Gastrocnemius medialis (tissue), 4 donors: Measurements from ENCODE around the gene MMP15. TPM values are rescaled to one million over a fixed set of nuclear protein-coding genes. Genes with fewer than 3 reads are reported as not detected.
A peak's percentile ranks its signal among the peaks of the same experiment; 100 is the strongest.

Experiments
- ATAC-seq, 2 donors: fragments of 150-250 bp; one replicate each; pipeline ENCODE4 v1.9.1; 2016
- DNase-seq, 2 donors: peaks; one replicate each; pipeline ENCODE4 v3.0.0-alpha.2; 2019
- H3K27ac ChIP-seq, 4 donors: fragments of 200-600 bp; sonication (generic); 1 replicate in 1 of 4; 2 replicates in 3 of 4; pipeline ENCODE4 v1.5.1; 2016 to 2018; ENCODE audit warnings: mild to moderate bottlenecking in 2 of 4, moderate library complexity in 1 of 4
- H3K27me3 ChIP-seq, 3 donors: fragments of 200-600 bp; sonication (generic) in 2 of 3; 1 replicate in 1 of 3; 2 replicates in 2 of 3; pipeline versions ENCODE4 v1.5.1 to v1.6.0; 2016 to 2019; ENCODE audit warnings: mild to moderate bottlenecking in 1 of 3, moderate library complexity in 1 of 3
- H3K36me3 ChIP-seq, 2 donors: fragments of 200-600 bp; sonication (generic) in 1 of 2; one replicate each; pipeline ENCODE4 v1.5.1; 2017 to 2018
- H3K4me1 ChIP-seq, 2 donors: fragments of 200-600 bp; sonication (generic) in 1 of 2; one replicate each; pipeline ENCODE4 v1.5.1; 2016 to 2017; ENCODE audit warnings: mild to moderate bottlenecking in 2 of 2
- H3K4me3 ChIP-seq, 4 donors: fragments of 200-600 bp; sonication (generic) in 3 of 4; 1 replicate in 1 of 4; 2 replicates in 3 of 4; pipeline ENCODE4 v1.5.1; 2016 to 2019; ENCODE audit warnings: mild to moderate bottlenecking in 2 of 4
- H3K9me3 ChIP-seq, 3 donors: fragments of 200-600 bp; sonication (generic) in 2 of 3; 1 replicate in 1 of 3; 2 replicates in 2 of 3; pipeline ENCODE4 v1.5.1; 2016 to 2019
- CTCF ChIP-seq, 5 experiments: fragments of 450-650 bp in 3 of 5; fragments of 200-600 bp in 2 of 5; sonication (generic) in 2 of 5; IDR thresholded peaks in 4 of 5; conservative IDR thresholded peaks in 1 of 5; 1 replicate in 4 of 5; 2 replicates in 1 of 5; pipeline ENCODE4 v1.5.1; 2016 to 2019; ENCODE audit warnings: antibody characterized with exemption in 5 of 5, mild to moderate bottlenecking in 3 of 5, moderate library complexity in 3 of 5
- POLR2A ChIP-seq, 2 donors: fragments of 450-650 bp; IDR thresholded peaks; one replicate each; pipeline ENCODE4 v1.6.1; 2017; ENCODE audit warnings: antibody characterized with exemption in 2 of 2, mild to moderate bottlenecking in 2 of 2, moderate library complexity in 2 of 2
- in situ Hi-C, 4 donors: fragments of 200-750 bp; cut with MboI; loops; one replicate each; pipeline versions ENCODE4 v1.15.0 to v1.8.0; 2017; ENCODE audit warnings: low sequenced_read_pairs in 4 of 4
- intact Hi-C: fragments of 100-400 bp; cut with DNase I; formaldehyde crosslinking; loops from one replicate; pipeline ENCODE4 v1.15.1; 2023; ENCODE audit warnings: low total_unique reads
- total RNA-seq, 4 donors: library from RNA; depleted of rRNA; stranded (reverse); fragments of >200 nt; gene quantifications; one replicate each; pipeline versions ENCODE4 v1.1.0 to v1.2.3, GENCODE V29; 2016

Gene MMP15
- total RNA-seq, 4 donors from 2014 or later: 2.9 to 8.1 (median 4.9) TPM

- intact Hi-C loops: loop anchor here (5.0 kb wide), 2 partner anchors 218 to 237 kb away; a partner anchor contains a TSS
- in situ Hi-C loops: loop anchor here in 2 of 4 donors (10.0 kb wide), 1 partner anchor 95 kb away; the partner anchor contains the start of gene CFAP20 (in 2 of the 2)
- TF ChIP-seq POLR2A (IDR thresholded peaks at IDR 0.05): no peak
- TF ChIP-seq CTCF (IDR thresholded peaks at IDR 0.05 in 4 of 5, conservative IDR thresholded peaks at IDR 0.05 in 1 of 5): no peak
- no peak overlapping the region for H3K4me3 ChIP-seq
- DNase-seq: no peak
- no peaks in the 10 kb centered on the region for H3K36me3 ChIP-seq
- H3K9me3 ChIP-seq: no peaks in the 10 kb centered on the region
- no peaks in the 10 kb centered on the region for H3K27me3 ChIP-seq
- H3K4me1 ChIP-seq: peaks cover 48 to 51% of the 10 kb centered on the region in 2 donors
- H3K27ac ChIP-seq: no peak overlapping the region
- ATAC-seq: no peak
These were observed 3.9 kb downstream of the MMP15 start for GRCh38 chr16:58029410-58029809.

DNA sequence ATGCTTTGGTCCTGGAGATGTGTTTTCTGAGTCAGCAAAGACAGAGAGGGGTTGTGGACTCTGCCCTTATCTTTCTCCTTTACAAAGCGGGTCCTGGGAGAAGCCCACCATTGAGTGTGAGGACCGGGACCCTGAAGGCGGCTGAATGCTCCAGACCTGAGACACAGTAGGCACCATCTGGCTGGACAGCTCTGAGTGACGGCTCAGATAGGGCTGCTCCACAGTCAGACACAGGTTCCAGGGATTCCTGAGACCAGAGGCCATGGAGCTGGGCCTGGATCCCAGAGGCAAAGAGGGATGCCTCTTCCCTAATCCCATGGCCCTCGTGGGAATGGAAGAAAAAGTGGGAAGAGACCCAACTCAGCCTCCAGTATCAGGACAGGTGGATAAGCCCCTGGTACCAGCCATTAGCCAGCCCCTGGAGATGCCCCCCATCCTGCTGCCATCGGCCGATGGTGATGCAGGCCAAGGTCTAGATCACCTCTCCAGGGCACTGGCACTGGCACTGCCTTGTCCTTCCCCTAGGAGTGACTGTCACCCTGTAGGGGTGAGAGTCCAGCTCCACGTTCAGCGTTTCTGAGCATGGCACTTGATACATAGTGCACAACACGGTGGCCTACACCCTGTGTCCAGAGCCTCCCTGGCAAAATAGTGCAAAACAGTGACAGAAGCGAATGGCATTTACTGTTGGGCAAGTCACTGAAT, 4.7 kb downstream of the MMP15 start:
- no peaks in the 10 kb centered on the region for H3K27me3 ChIP-seq
- intact Hi-C loops (no loop called here), in situ Hi-C loops (no loop called here)
- H3K27ac ChIP-seq: no peak overlapping the region
- no peak for DNase-seq
- no peaks in the 10 kb centered on the region for H3K9me3 ChIP-seq
- H3K4me3 ChIP-seq: no peak overlapping the region
- peaks cover 45 to 49% of the 10 kb centered on the region in 2 donors for H3K4me1 ChIP-seq
- ATAC-seq: no peak
- H3K36me3 ChIP-seq: no peaks in the 10 kb centered on the region
- TF ChIP-seq CTCF (IDR thresholded peaks at IDR 0.05 in 4 of 5, conservative IDR thresholded peaks at IDR 0.05 in 1 of 5) (no peak), POLR2A (IDR thresholded peaks at IDR 0.05) (no peak)

DNA sequence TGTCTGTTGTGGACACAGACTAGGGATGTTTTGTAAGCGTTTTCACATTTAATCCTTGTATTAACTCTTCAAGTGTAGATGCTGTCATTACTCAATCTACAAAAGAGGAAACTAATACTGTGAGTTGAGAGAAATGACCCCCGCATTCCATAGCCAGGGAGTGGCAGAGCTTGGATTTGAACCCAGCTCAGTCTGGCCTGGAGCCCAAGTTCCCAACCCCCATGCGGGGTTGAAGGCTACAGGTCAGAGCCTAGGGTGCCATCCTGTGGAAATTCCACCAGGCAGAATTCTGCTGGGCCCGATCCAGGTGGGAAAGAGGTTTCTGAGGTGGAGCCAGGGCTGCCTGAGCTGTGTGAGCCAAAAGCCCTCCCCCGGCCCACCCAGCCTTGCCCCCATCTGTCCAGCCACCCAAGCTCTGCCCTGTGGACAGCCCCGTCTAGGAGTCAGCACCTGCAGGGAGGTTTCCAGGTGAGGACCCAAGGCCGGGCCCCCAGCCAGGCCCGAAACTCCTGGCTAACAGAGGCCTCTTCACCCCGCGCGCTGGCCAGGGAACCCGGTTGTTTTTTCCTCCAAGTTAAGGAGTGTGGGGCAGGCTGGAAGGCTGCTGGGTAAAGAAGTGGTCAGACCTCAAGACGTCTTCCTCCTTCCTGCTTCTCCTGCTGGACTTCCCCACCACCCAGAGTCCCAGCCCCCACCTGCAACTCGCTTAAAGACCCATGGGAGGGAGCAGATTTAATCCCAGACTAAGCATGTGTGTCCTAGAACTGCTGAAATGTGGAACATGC, 5.7 kb downstream of the MMP15 start:
- no peak for DNase-seq
- no peak overlapping the region for H3K4me3 ChIP-seq
- H3K27me3 ChIP-seq: no peaks in the 10 kb centered on the region
- H3K36me3 ChIP-seq: no peaks in the 10 kb centered on the region
- H3K4me1 ChIP-seq: peaks cover 53 to 54% of the 10 kb centered on the region in 2 donors
- intact Hi-C loops: no loop called here
- TF ChIP-seq POLR2A (IDR thresholded peaks at IDR 0.05): no peak
- TF ChIP-seq CTCF (IDR thresholded peaks at IDR 0.05 in 4 of 5, conservative IDR thresholded peaks at IDR 0.05 in 1 of 5): no peak
- in situ Hi-C loops: no loop called here
- no peak for ATAC-seq
- H3K27ac ChIP-seq: peak overlapping the region in 2 of 4 donors; percentile 19 to 37
- no peaks in the 10 kb centered on the region for H3K9me3 ChIP-seq

- no peaks in the 10 kb centered on the region for H3K9me3 ChIP-seq
- in situ Hi-C loops (no loop called here), intact Hi-C loops (no loop called here)
- no peak overlapping the region for H3K4me3 ChIP-seq
- ATAC-seq: peak; percentile 26 to 45
- H3K4me1 ChIP-seq: peaks cover 44 to 54% of the 10 kb centered on the region in 2 donors
- no peaks in the 10 kb centered on the region for H3K27me3 ChIP-seq
- peak in 1 of 2 donors; percentile 28 for DNase-seq
- H3K36me3 ChIP-seq: no peaks in the 10 kb centered on the region
- TF ChIP-seq POLR2A (IDR thresholded peaks at IDR 0.05) (no peak), CTCF (IDR thresholded peaks at IDR 0.05 in 4 of 5, conservative IDR thresholded peaks at IDR 0.05 in 1 of 5) (no peak)
- H3K27ac ChIP-seq: peak overlapping the region in 3 of 4 donors; percentile 9 to 59 (median 28)
These were observed 7.2 kb downstream of the MMP15 start for GRCh38 chr16:58032710-58033293.
